SJSA1 (cell line): ENCODE data around the gene UPF1. TPM values are rescaled to one million over a fixed set of nuclear protein-coding genes. Genes with fewer than 3 reads are reported as not detected.

Source experiments
- DNase-seq, 2 experiments: peaks; one replicate each; pipeline ENCODE4 v3.0.0-alpha.2; 2015 to 2020; ENCODE audit warnings: low spot score in 2 of 2, low read depth in 1 of 2
- H3K27ac ChIP-seq: fragments of 250-450 bp; sonication (Bioruptor Pico); 2 replicates; pipeline ENCODE4 v1.5.1; 2020; ENCODE audit warnings: mild to moderate bottlenecking, moderate library complexity
- H3K27me3 ChIP-seq: fragments of 250-450 bp; sonication (Bioruptor Pico); replicated peaks from 2 replicates; pipeline ENCODE4 v1.5.1; 2020; ENCODE audit warnings: mild to moderate bottlenecking, moderate library complexity
- H3K36me3 ChIP-seq: fragments of 250-450 bp; sonication (Bioruptor Pico); 2 replicates; pipeline ENCODE4 v1.5.1; 2020; ENCODE audit warnings: mild to moderate bottlenecking
- H3K4me1 ChIP-seq: fragments of 250-450 bp; sonication (Bioruptor Pico); replicated peaks from 2 replicates; pipeline ENCODE4 v1.6.1; 2021; ENCODE audit warnings: mild to moderate bottlenecking
- H3K4me3 ChIP-seq: fragments of 250-450 bp; sonication (Bioruptor Pico); 2 replicates; pipeline ENCODE4 v1.5.1; 2020; ENCODE audit warnings: mild to moderate bottlenecking
- H3K9me3 ChIP-seq: fragments of 250-450 bp; sonication (Bioruptor Pico); replicated peaks from 2 replicates; pipeline ENCODE4 v1.5.1; 2020; ENCODE audit warnings: mild to moderate bottlenecking
- total RNA-seq: library from RNA; depleted of rRNA; stranded (reverse); fragments of >200 nt; shearing (Covaris generic); gene quantifications from 2 replicates; pipeline ENCODE4 v1.2.3, GENCODE V29; 2014

Gene UPF1
- total RNA-seq, 1 experiment from 2014 or later, result 68.1 TPM

GRCh38 chr19:18850471-18851375 lies 19.0 kb downstream of the UPF1 start:
- no peak for DNase-seq
- Histone ChIP-seq H3K27me3 (no peaks in the 10 kb centered on the region), H3K9me3 (no peaks in the 10 kb centered on the region), H3K27ac (no peak overlapping the region), H3K36me3 (peaks cover 87% of the 10 kb centered on the region), H3K4me1 (no peaks in the 10 kb centered on the region), H3K4me3 (no peak overlapping the region)

GRCh38 chr19:18851673-18852325 lies 20.0 kb downstream of the UPF1 start:
- Histone ChIP-seq H3K27me3 (no peaks in the 10 kb centered on the region), H3K4me3 (no peak overlapping the region), H3K27ac (no peak overlapping the region), H3K9me3 (no peaks in the 10 kb centered on the region), H3K36me3 (peaks cover 97% of the 10 kb centered on the region), H3K4me1 (no peaks in the 10 kb centered on the region)
- no peak for DNase-seq

DNA sequence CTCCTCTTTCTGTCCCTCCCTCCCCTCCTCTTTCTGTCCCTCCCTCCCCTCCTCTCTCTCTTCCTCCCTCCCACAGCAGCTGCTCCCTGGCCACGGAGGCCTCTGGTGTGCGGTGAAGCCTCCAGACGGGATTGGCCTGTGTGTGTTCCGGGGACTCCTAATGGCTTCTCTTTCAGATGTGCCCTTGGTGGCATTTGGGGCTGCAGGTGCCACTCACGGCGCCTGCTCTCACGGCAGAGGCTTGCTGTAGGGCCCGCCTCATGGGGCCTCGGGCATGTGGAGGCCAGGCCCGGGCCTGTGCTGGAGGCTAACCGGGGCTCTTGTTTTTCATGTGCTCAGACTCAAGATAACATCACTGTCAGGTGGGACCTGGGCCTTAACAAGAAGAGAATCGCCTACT lies 20.9 kb downstream of the UPF1 start:
- peaks cover 97% of the 10 kb centered on the region for H3K36me3 ChIP-seq
- H3K27ac ChIP-seq, result no peak overlapping the region
- H3K4me1 ChIP-seq, result no peaks in the 10 kb centered on the region
- H3K9me3 ChIP-seq, result no peaks in the 10 kb centered on the region
- no peak for DNase-seq
- no peak overlapping the region for H3K4me3 ChIP-seq
- H3K27me3 ChIP-seq, result no peaks in the 10 kb centered on the region

DNA sequence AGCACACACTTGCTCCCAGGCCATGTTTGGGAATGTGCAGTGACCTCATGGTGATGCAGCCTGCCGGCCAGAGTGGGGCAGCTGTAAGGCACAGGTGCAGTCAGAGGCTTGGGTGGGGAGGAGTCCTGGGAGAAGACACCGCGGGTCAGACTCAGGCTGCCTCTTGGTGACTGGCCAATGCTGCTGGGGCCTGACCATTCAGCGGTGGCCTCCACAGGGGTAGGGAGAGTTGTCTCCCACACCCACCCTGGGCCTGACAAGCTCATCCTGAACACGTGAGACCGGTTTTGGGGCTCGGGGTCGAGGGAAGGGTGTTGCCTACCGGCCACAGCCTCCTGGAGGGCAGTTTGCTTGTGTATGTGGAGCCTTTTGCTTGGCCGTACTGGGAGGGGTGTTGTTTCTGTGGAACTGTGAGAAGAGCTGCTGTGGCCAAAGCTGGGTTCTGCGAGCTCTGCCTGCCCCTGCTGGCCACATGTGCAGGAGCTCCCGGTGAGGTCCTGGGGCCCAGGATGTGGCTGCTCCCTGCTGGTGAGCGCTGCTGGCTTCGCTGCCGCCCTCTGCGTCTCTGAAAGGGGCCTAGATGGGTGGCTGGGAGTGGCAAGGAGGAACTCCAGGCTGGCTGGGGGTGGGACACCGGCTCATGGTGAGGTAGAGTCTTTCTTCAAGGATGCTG lies 22.1 kb downstream of the UPF1 start:
- H3K4me3 ChIP-seq, result no peak overlapping the region
- DNase-seq, result no peak
- peaks cover 97% of the 10 kb centered on the region for H3K36me3 ChIP-seq
- no peaks in the 10 kb centered on the region for H3K9me3 ChIP-seq
- H3K27ac ChIP-seq, result no peak overlapping the region
- no peaks in the 10 kb centered on the region for H3K4me1 ChIP-seq
- no peaks in the 10 kb centered on the region for H3K27me3 ChIP-seq

- H3K4me3 ChIP-seq, result no peak overlapping the region
- no peaks in the 10 kb centered on the region for H3K9me3 ChIP-seq
- no peak overlapping the region for H3K27ac ChIP-seq
- no peaks in the 10 kb centered on the region for H3K27me3 ChIP-seq
- no peaks in the 10 kb centered on the region for H3K4me1 ChIP-seq
- no peak for DNase-seq
- H3K36me3 ChIP-seq, result peaks cover 97% of the 10 kb centered on the region
Observed at GRCh38 chr19:18854982-18855381, 23.2 kb downstream of the UPF1 start.

DNA sequence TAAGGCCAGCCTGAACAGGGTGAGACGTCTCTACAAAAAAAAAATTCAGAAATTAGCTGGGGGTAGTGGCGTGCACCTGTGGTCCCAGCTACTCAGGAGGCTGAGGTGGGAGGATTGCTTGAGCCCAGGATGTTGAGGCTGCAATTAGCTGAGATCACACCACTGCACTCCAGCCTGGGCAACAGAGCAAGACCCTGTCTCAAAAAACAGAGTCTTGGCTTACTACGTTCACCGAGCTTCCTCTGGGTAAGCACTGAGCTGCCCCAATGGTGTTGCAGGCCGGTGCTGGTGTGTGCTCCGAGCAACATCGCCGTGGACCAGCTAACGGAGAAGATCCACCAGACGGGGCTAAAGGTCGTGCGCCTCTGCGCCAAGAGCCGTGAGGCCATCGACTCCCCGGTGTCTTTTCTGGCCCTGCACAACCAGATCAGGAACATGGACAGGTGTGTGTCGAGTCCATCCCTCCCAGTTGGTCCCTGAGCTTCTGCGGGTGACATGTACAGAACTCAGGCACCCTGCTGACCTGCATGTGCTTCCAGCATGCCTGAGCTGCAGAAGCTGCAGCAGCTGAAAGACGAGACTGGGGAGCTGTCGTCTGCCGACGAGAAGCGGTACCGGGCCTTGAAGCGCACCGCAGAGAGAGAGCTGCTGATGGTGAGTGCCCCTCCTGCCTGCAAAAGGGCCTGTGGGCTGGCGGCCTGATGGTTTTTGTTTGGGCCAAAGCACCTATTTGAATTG lies 24.1 kb downstream of the UPF1 start:
- Histone ChIP-seq H3K4me3 (no peak overlapping the region), H3K4me1 (no peaks in the 10 kb centered on the region), H3K27ac (no peak overlapping the region), H3K9me3 (no peaks in the 10 kb centered on the region), H3K27me3 (no peaks in the 10 kb centered on the region), H3K36me3 (peaks cover 97% of the 10 kb centered on the region)
- DNase-seq, result no peak

GRCh38 chr19:18856385-18857126 lies 24.8 kb downstream of the UPF1 start:
- no peak overlapping the region for H3K4me3 ChIP-seq
- DNase-seq, result no peak
- H3K4me1 ChIP-seq, result no peaks in the 10 kb centered on the region
- no peak overlapping the region for H3K27ac ChIP-seq
- H3K27me3 ChIP-seq, result no peaks in the 10 kb centered on the region
- peaks cover 97% of the 10 kb centered on the region for H3K36me3 ChIP-seq
- H3K9me3 ChIP-seq, result no peaks in the 10 kb centered on the region

GRCh38 chr19:18857223-18857622 lies 25.5 kb downstream of the UPF1 start:
- H3K9me3 ChIP-seq, result no peaks in the 10 kb centered on the region
- peaks cover 97% of the 10 kb centered on the region for H3K36me3 ChIP-seq
- no peak overlapping the region for H3K4me3 ChIP-seq
- no peaks in the 10 kb centered on the region for H3K4me1 ChIP-seq
- no peak overlapping the region for H3K27ac ChIP-seq
- no peak for DNase-seq
- no peaks in the 10 kb centered on the region for H3K27me3 ChIP-seq

DNA sequence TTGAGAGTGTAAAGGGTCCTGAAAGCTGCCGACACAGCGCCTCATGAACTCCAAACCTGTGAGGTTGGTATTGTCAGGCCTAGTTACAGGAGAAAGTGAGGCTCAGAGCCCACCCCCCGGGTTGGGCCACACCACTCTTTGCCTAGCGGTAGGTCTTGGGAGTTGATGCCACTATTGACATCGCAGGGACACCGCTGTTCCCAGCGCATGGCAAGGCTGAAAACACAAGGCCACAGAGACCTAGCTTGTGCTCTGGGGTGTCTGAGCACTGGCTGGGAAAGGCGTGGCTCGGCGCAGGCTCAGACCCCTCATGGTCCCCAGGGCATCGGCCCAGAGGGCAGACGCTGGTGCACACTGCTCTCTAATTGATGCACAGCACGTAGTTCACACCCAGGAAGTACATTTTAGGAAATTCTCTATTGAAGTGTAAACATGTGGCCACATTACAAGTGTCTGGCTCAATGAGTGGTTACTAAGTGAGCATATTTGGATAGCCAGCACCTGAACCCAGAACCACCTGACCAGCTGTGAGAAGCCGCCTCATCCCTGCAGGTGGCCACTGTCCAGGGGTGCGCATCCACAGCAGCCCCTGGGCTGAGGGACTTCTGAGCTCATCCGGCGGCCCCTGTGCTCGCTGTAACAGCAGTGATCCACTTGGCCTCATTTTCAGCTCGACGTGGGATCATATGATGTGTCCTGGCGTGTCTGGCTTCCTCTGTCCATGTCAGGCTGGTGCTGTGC lies 27.3 kb downstream of the UPF1 start:
- no peak overlapping the region for H3K27ac ChIP-seq
- no peaks in the 10 kb centered on the region for H3K9me3 ChIP-seq
- no peak for DNase-seq
- H3K36me3 ChIP-seq, result peaks cover 100% of the 10 kb centered on the region
- H3K27me3 ChIP-seq, result no peaks in the 10 kb centered on the region
- H3K4me3 ChIP-seq, result no peak overlapping the region
- H3K4me1 ChIP-seq, result no peaks in the 10 kb centered on the region

- no peaks in the 10 kb centered on the region for H3K4me1 ChIP-seq
- DNase-seq, result no peak
- no peak overlapping the region for H3K27ac ChIP-seq
- peaks cover 100% of the 10 kb centered on the region for H3K36me3 ChIP-seq
- no peaks in the 10 kb centered on the region for H3K9me3 ChIP-seq
- no peaks in the 10 kb centered on the region for H3K27me3 ChIP-seq
- no peak overlapping the region for H3K4me3 ChIP-seq
Observed at GRCh38 chr19:18859676-18860301, 28.0 kb downstream of the UPF1 start.

GRCh38 chr19:18860302-18860700 lies 28.5 kb downstream of the UPF1 start:
- H3K4me3 ChIP-seq, result no peak overlapping the region
- no peak for DNase-seq
- H3K27me3 ChIP-seq, result no peaks in the 10 kb centered on the region
- peaks cover 100% of the 10 kb centered on the region for H3K36me3 ChIP-seq
- H3K27ac ChIP-seq, result no peak overlapping the region
- H3K9me3 ChIP-seq, result no peaks in the 10 kb centered on the region
- H3K4me1 ChIP-seq, result no peaks in the 10 kb centered on the region

DNA sequence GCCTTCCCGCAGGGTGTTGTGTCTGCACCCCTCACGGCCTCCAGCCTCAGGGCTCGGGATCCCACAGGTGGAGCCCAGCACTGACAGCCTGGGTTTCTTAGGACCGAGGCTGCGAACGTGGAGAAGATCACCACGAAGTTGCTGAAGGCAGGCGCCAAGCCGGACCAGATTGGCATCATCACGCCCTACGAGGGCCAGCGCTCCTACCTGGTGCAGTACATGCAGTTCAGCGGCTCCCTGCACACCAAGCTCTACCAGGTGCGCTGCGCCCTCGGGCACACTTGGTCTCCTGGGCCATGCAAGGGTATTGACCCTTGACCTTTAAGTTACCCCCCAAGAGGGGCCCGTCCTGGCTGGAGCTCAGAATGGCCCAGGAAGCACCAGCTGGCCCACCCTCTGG lies 29.0 kb downstream of the UPF1 start:
- Histone ChIP-seq H3K9me3 (no peaks in the 10 kb centered on the region), H3K4me3 (no peak overlapping the region), H3K27ac (no peak overlapping the region), H3K36me3 (peaks cover 100% of the 10 kb centered on the region), H3K4me1 (no peaks in the 10 kb centered on the region), H3K27me3 (no peaks in the 10 kb centered on the region)
- no peak for DNase-seq
